CD4-positive, alpha-beta T cell treated with Interferon gamma for 1 hour (primary cell): ENCODE results near the gene RABGAP1L.
"Not testable (repeated sequence)": the region's sequence is repeated elsewhere in the genome, so short reads cannot be mapped to it uniquely, and the experiment has no call there.

Experiments
- DNase-seq: peaks from one replicate; pipeline ENCODE4 v3.0.0-alpha.2; 2020

RABGAP1L gene

DNA sequence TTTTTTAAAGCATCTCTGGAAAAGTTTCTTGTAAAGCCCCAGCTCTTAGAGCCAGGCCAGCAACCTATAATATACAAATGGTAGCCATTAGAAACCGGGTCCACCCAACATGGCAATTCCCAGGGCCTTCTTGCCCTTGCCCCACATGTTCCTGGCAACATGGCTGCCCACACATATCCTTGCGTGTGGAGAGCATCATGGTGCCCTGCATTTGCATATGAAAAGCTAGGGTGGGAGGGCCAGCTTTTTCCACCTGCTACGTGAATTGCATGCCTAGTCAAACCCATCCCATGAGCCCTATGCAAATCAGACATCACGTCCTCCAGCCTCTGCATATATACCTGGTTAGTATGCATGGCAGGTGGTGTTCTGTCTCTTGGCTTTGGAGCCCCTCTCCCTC is 88.2 kb downstream of the RABGAP1L start:
- no peak for DNase-seq

DNA sequence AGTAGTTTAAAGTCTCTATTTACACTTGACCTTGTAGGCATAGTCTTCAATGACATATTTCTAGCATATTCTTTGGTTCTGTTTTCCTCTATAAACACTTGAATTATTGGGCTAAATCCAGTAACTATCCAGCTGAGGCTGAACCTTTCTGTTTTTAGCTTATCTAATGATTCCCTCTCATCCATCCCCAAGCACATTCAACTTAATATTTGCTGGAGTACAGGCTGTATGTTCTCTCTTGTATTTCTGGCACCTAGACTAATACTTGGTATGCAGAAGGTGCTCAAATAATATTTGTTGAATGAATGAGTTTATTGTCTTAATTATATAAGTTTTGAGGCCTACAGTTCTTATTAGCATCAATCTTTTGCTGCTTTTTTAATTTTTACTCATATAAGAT is 88.7 kb downstream of the RABGAP1L start:
- no peak for DNase-seq

DNA sequence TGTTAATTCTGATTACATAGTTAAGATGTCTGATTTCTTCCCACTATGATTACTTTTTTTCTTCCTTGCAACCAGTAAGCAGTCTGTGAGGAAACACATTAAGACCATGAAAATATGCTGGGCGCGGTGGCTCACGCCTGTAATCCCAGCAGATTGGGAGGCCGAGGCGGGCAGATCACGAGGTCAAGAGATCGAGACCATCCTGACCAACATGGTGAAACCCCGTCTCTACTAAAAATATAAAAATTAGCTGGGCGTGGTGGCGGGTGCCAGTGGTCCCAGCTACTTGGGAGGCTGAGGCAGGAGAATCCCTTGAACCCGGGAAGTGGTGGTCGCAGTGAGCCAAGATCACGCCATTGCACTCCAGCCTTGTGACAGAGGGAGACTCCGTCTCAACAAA is 97.1 kb downstream of the RABGAP1L start:
- not testable (repeated sequence) for DNase-seq

DNA sequence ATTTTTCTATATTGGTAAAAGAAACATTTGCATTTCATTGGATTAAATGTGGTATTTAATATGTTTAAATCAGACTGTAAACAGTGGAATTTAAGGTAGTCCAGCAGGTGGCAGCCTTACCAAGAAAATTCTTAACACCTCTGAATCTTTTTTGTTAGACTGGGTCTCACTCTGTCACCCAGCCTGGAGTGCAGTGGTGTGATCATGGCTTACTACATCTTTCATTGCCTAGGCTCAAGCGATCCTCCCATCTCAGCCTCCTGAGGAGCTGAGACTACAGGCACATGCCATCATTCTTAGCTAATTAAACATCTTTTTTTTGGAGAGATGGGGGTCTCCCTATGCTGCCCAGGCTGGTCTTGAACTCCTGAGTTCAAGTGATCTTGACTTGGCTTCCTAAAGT is 98.8 kb downstream of the RABGAP1L start:
- no peak for DNase-seq

DNA sequence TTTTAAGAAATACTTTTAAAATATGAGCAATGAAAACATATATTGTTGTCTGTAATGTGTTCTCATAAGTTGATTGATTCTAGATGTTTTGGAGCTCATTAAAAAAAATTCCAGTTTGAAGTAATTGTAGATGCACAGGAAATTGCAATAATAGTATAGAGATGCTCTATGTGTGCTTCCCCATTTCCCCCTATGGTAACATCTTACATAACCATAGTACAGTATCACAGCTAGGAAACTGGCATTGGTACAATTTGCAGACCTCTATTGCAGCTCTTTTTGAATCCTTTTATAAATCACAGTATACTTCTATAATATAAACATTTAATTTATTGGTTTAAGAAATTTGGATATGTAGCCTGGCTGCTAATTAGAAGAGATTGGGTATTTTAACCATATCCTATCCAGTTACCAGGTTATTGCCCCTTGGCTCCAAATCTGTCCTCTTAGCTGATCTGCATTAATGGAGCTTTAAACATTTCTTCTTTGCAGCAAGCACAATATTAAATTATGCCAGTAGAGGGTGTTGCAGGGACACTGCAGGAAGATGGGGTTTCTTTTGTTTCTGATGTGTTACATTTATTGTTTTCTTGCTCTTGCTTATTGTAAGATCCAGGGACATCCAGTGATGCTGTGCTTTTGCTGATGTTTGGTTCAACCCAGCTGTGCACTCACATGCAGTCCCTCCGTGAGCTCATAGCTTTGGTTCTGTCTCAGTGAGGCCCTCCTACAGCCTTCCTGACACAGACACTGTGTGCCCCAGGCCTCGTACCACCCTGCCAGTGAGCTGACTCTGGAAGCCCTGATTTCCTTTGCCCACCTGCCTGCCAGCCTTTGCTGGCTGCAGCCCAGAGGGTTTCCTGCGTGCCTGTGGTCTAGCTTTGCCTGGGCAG is 103.3 kb downstream of the RABGAP1L start:
- DNase-seq: no peak

DNA sequence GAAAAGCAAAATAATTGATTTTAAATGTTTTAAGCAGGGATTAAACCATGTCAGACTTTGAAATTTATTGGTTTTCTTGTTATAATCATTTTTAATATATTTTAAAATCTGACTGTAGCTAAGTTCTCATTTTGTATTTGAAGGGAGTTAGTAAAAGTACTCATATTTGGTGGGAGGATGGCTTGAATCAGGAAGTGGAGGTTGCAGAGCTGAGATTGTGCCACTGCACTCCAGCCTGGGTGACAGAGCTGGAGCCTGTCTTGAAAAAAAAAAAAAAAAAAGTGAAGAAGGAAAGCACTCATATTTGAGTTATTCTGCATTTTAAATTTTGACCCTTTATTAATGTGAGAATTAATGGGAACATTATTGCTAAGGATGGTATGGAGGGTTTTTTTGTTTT is 106.0 kb downstream of the RABGAP1L start:
- DNase-seq: no peak

DNA sequence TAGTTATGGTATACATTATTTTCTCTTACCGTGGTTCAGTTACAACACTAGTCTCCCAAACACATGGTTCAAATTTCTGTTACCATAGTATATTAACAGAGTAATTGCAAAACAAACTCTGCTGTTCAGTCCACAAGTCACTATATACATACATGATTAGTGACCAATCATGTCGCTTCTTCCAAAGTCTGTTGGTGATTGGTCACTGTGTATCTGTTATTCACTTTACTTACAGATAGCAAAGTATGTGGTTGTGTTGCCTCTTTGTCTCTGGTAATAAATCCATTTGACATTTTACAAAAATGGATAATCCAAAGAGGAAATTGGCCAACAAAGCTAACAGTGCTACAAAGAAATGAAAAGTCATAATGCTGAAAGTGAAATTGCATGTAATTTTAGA is 107.2 kb downstream of the RABGAP1L start:
- no peak for DNase-seq

DNA sequence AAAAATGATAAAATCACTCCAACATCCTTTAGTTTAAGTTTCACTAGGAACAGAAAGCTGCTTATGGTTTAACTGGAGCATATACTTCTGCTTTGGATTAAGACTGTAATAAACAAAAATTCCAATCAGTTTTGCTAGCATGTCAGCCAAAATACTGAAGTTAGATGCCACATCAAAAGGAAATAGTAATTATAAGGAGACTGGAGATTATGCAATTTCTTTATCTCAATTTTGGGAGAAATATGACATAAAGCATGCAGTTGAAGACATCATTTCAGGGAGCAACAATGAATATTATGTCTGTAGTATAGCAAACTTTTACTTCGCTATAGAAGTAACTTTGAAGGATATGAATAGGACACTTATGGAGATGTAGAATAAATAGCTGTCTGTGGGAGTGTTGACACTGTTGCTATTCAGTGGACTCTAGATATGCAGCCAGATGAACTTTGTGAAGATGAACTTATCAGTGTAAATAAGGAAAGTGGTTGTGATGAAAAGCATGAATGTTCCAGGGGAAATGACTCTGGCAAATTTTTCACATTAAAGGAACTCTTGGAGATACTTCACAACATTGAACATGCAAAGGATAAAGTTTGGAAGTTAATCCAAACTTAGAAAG is 107.8 kb downstream of the RABGAP1L start:
- no peak for DNase-seq

DNA sequence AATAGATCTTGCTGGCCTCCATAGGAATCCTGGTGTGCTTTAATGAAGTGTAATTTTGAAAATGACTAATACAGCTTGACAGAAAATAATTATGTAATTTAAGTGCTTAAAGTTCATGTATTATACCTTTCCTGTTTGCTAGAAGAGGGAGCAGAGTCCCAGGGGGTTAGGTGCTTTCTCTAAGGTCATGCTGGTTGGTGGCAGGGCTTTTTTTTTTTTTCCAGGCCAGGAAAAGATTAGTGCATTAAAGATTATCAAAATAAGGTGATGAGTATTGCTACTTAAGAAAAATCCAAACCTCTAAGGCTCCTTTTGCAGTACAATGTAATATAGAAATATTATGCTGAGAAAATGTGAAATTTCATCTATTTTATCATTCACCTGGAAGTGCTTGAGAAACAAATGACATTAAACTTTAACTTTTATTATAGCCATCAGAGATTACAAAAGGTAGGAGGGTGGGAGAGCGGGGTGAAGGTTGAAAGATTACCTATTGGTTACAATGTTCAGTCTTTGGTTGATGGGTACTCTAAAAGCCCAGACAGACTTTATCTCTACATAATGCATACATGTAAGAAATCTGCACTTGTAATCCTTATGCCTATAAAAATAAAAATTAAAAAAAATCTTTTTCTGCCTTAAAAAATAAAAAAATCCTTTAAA is 110.8 kb downstream of the RABGAP1L start:
- no peak for DNase-seq

DNA sequence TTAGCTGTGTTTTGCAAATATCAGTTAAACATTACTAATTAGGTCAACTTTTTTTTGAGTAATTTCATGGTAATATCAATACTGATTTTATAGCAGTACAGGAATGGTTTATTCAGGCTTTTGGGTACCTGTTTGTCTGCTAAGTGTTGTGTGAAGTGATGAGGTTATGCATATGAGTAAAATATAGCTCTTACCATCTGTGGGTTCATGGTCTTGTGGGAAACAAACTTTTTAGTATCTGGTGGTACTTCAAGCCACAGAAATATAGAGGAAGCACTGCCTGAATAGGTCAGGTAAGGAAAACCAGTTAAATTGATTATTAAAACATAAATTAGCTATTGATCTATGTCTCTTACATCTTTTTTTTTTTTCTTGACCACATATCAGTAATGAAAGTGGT is 113.9 kb downstream of the RABGAP1L start:
- no peak for DNase-seq

DNA sequence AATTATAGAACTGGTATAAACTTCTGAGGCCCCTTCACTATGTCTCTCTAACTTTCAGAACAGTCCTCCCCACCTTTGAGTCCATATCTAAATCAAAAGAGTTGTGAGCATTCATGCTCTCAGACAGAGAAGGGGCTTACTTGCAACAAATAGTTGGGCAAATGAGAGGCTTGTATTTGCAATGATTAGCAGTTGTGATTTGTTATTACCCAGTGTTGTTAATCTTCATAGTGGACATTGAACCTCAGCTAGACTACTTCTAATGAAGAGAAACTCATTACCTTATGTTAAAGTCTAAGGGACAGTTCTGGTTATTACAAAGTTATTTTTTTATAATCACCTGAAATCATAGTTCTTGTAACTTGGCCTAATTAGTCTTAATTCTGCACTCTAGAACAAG is 114.5 kb downstream of the RABGAP1L start:
- DNase-seq: no peak

DNA sequence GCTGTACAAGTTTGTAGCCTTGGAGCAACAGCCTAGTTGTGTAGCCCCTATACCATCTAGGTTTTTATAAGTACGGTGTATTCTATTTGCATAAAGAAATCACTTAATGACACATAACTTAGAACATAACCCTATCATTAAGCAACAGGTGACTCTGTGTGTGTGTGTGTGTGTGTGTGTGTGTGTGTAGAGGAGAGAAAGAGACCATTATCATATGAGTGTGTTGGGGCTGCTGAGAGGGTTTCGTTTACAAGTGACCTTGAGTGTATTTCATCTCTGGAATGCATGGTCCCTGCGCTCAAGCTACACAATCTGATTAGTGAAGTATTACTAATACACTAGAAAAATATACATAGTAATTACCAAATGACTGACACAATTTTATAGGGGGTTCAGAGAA is 115.1 kb downstream of the RABGAP1L start:
- no peak for DNase-seq

DNA sequence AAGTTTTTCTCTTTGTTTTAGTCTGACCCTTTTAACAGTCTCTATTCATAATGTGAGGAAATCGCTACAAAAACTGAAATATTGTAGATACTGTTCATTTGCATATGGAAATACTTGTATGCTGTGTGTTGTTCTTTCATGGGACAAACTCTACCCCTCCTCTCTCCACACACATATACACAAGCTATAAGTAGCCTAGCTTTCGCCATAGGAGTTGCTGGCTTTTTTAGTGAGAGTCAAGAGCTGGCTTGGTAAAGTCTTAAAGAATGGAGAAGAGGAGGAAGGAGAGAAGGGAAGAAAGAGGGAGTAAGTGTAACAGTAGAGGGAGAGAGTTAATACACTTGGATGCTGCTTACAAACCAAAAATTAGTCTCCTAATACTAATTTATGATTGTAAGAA is 115.6 kb downstream of the RABGAP1L start:
- no peak for DNase-seq

DNA sequence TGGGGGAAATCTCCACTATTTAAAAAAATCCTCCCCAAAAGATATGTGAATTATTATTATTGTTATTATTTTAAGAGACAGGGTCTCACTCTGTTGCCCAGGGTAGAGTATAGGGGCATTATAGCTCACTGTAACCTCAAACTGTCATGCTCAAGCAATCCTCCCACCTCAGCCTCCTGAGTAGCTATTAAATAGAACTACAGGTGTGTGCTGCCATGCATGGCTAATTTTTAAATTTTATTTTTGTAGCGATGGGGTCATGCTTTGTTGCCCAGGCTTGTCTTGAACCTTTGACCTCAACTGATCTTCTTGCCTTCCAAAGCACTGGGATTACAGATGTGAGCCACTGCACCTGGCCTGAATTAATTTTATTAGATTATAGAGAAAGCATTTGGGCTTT is 116.8 kb downstream of the RABGAP1L start:
- DNase-seq: no peak

DNA sequence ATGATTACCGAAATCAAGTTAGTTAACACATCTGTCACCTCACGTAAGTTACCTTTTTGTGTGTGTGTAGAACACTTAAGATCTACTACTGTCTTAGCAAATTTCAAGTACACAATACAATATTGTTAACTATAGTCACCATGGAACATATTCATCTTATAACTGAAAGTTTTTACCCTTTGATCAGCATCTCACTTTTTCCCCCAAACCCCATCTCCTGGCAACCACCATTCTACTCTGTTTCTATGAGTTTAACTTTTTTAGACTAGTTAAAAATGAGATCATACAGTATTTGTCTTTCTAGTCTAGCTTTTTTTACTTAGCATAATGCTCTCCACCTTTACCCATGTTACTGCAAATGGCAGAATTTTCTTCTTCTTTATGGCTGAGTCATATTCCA is 124.7 kb downstream of the RABGAP1L start:
- no peak for DNase-seq

DNA sequence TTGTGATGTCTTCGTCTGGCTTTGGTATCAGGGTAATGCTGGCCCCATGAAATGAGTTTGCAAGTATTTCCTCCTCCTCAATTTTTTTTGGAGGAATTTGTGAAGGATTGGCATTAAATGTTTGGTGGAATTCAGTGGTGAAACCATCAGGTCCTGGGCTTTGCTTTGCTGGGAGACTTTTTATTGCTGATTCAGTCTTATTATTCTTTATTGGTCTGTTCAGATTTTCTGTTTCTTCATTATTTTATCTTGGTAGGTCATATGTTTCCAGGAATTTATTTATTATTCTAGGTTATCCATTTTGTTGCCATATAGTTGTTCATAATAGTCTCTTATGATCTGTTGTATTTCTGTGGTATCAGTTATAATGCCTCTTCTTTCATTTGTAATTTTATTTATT is 126.7 kb downstream of the RABGAP1L start:
- DNase-seq: no peak

DNA sequence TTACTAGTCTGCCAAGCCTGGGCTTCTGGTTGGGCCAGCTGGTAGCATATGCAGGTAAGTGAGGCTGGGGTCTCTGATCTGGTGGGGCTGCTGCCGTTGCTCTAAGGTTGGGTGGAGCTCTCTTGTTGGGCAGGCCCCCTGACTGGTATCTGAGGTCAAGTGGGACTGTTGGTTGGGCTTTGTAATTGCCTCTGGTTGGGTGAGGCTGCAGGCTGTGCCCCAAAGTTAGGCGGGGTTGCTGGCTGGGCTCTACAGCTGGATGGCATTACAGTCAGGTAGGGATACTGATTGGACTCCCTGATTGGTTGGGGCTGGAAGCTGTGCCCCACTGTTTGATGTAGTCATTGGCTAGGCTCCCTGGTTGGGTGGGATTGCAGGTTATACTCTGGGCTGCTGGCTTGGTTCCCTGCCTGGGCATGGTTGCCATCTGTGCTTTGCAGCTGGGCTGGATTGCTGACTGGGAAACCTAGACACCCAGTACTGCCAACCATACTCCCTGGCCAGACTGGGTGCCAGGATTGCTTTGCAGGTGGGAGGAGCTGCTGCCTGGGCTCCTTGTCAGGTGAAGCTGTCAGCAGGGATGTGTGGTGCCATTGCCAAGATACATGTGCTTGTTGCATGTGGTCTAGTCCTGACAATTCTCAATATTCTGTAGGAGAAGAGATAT is 130.5 kb downstream of the RABGAP1L start:
- DNase-seq: no peak

DNA sequence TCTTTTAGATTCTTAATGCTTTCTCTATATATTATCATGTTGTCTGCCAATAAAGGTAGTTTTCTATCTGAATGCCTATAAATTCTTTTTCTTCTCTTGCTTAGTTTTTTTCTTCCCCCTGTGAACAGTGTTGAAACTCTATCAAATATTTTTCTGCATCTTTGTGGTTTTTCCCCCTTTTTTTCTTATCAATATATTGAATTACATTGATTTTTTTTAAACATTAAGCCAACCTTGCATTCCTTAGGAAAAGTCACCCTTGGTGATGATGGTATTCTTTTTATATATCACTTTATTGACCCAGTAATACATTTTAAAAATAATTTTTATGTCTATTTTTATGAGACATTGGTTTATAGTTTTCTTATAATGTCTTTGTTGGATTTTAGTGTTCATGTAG is 131.7 kb downstream of the RABGAP1L start:
- no peak for DNase-seq

DNA sequence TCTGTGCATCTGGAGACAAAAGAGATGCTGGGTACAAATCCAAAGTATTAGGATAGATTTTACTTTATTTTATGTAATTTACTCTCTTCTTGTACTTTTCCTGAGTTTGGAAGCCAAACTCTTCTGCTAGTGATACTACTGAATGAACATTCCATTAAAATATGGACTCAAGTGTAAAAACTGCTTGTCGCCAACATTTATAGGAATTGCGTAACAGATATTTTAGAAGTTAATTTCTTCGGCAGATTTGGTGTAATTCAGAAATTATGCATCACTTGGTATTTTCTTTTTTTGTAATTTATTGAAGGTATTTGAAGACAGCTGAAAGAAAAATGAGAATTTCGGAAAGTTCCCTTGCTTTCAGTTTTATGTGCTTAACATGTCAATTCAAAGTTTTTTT is 137.0 kb downstream of the RABGAP1L start:
- no peak for DNase-seq

DNA sequence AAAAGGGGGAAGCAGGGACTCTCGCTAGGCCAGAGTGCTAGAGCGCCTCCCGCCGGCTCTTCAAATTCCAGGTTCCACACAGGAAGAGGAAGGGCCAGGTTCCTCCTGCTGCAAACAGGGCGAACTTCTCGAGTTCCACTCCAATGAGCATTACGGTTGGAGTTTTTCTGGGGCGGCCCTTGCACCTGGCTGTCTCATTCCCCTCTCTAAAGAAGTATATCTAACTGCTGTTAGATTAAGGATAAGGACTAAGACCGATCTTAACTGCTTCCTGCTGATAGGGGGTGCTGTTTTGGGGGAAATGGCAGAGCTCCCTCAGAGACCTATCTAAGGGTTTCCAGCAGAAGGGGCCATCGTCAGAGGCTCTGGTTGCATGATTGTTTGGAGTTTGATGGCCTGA is 138.0 kb downstream of the RABGAP1L start:
- DNase-seq: no peak

DNA sequence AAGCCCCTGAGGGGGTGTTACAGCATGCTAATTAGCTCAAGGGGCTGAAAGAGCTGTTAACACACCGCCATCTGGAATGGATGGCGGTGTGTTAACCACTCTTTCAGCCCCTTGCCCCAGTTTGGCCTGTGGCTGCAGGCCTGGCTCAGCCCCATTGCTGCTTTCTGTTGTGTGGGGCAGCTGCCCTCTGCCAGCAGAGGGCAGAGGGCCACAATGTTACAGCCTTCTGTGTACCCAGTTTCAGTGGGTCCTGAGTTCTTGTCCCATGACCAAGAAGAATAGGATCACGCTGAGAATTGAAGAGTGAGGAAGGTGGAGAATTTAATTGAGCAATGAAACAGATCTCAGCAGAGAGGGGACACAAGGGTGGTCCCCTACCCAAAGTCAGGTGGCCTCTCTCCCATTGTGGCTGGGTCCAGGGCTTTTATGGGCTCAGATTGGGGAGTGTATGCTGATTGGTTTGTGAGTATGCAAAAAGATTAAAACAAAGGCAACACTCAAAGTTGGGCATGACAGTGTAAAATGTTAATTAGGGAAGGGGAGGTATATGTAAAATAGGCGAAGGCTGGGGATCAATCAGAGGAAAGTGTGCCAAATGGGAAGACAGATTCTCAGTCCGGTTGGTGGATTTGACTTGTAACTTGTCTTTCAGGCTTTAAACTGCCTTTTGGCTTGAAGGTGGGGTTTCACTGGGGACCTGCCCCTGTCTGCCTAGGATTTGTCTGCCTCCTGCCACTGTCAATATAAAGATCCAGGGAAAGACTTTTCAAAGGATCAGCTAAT is 142.2 kb downstream of the RABGAP1L start:
- no peak for DNase-seq

DNA sequence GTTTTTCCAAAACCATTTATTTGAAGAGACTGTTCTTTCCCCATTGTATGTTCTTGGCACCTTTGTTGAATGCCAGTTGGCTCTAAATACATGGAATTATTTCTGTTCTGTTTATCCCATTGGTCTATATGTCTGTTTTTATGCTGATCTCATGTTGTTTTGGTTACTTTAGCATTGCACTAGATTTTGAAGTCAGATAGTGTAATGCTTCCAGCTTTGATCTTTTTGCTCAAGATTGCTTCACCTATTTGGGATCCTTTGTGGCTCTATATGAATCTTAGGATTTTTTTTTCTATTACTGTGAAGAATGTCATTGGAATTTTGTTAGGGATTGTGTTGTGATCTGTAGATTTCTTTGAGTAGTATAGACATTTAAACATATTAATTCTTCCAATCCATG is 149.3 kb downstream of the RABGAP1L start:
- DNase-seq: no peak

DNA sequence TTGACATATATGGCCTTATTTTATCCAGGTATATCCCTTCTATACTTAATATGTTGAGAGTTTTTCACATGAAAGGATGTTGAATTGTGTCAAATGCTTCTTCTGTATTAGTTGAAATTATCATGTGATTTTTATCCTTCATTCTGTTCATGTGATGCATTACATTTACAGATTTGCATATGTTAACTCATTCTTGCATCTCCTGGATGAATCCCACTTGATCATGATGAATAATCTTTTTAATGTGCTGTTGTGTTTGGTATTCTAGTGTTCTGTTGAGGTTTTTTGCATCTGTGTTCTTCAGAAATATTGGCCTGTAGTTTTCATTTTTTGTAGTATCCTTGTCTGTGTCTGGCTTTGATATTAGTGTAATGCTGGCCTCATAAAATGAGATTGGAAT is 150.2 kb downstream of the RABGAP1L start:
- no peak for DNase-seq
